ENCODE measurements around the gene GPC4.

DNA sequence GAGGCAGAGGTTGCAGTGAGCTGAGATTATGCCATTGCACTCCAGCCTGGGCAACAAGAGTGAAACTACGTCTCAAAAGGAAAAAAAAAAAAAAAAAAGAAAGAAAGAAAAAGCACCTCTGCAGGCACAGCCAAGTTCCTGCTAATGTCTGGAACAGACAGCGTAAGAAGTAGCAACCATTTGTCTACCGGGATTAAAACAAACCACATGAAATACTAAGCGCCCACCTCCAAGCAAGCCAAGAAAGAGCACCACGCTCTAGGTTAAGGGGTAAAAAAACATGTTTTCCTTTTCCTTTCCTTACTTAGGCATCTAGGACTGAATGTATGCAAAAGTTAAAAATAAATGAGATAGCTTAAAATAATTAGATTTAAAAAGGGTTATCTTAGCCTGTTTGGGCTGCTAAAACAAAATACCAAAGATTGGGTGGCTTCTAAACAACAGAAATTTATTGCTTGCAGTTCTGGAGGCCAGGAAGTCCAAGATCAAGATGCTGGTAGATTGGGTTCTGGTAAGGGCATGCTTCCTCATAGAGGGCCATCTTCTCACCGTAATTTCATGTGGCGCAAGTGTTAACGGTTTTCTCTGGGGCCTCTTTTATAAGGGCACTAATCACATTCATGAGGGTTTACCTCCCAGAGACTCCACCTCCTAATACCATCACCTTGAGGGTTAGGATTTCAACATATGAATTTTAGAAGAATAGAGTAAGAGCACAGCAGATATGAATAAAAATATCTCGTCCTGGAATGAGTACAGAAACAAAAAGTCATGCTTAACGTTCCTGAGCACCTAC, 12.3 kb downstream of the GPC4 start:
- TF ChIP-seq, protein P1, sequence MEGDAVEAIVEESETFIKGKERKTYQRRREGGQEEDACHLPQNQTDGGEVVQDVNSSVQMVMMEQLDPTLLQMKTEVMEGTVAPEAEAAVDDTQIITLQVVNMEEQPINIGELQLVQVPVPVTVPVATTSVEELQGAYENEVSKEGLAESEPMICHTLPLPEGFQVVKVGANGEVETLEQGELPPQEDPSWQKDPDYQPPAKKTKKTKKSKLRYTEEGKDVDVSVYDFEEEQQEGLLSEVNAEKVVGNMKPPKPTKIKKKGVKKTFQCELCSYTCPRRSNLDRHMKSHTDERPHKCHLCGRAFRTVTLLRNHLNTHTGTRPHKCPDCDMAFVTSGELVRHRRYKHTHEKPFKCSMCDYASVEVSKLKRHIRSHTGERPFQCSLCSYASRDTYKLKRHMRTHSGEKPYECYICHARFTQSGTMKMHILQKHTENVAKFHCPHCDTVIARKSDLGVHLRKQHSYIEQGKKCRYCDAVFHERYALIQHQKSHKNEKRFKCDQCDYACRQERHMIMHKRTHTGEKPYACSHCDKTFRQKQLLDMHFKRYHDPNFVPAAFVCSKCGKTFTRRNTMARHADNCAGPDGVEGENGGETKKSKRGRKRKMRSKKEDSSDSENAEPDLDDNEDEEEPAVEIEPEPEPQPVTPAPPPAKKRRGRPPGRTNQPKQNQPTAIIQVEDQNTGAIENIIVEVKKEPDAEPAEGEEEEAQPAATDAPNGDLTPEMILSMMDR (IDR thresholded peaks at IDR 0.05): no peak
- no peak for TF ChIP-seq POLR2A (IDR thresholded peaks at IDR 0.05)
